Measurements from ENCODE around the gene KIF11. TPM values are rescaled to one million over a fixed set of nuclear protein-coding genes. Genes with fewer than 3 reads are reported as not detected.

Gene KIF11
- total and polyA plus RNA-seq, 2 experiments from 2014 or later = 26.1 to 56.7 TPM

- Histone ChIP-seq H3K4me2 (peak overlapping the region; percentile 86), H4K20me1 (replicated peaks; ENCODE audit: insufficient read depth) (peaks cover 12% of the 10 kb centered on the region; the same call in 1 of the 2 replicates), H3K27me3 (ENCODE audit: insufficient read depth) (peaks cover 93% of the 10 kb centered on the region), H3K9me2 (ENCODE audit: insufficient read depth) (0 out of 2 replicates have a peak, but pooled peaks cover 3% of the 10 kb centered on the region), H3K4me3 (peak overlapping the region; percentile 56), H3K79me2 (replicated peaks; ENCODE audit: insufficient read depth) (no peaks in the 10 kb centered on the region), H2AFZ (peak overlapping the region; percentile 89), H3K36me3 (ENCODE audit: insufficient read depth) (no peaks in the 10 kb centered on the region), H3K4me1 (ENCODE audit: insufficient read depth) (peaks cover 25% of the 10 kb centered on the region), H3F3A (replicated peaks; ENCODE audit: low read depth) (peaks cover 35% of the 10 kb centered on the region), H3K27ac (ENCODE audit: low read depth) (no peak overlapping the region)
- H3K27me3 Mint-ChIP-seq (ENCODE audit: insufficient read depth, low read depth, poor library complexity) = peaks cover 68% of the 10 kb centered on the region
- peaks cover 2% of the 10 kb centered on the region; the same call in 1 of the 3 replicates for H3K9me3 Mint-ChIP-seq
- peak; percentile 70 for DNase-seq (ENCODE audit: low spot score)
- no peaks in the 10 kb centered on the region; the same call in 2 of the 3 replicates for H3K36me3 Mint-ChIP-seq (ENCODE audit: low read depth)
- H3K4me3 Mint-ChIP-seq = peak overlapping the region; percentile 75
- TF ChIP-seq EZH2phosphoT487 (IDR thresholded peaks at IDR 0.05; ENCODE audit: unreplicated experiment) (peak; percentile 96), EZH2 (IDR thresholded peaks at IDR 0.05; ENCODE audit: low read depth, unreplicated experiment) (peak; percentile 94), STAT1 (IDR thresholded peaks at IDR 0.05; ENCODE audit: unreplicated experiment) (no peak), REST (IDR thresholded peaks at IDR 0.05; ENCODE audit: unreplicated experiment) (no peak), CTCF (conservative IDR thresholded peaks at IDR 0.05; ENCODE audit: low read depth in 2 of 2) (peak in 1 of 2 experiments; percentile 35; a peak in 2 of 4 replicates)
- ATAC-seq = peak; percentile 30
- no peak overlapping the region for H3K27ac Mint-ChIP-seq
- peaks cover 27% of the 10 kb centered on the region for H3K4me1 Mint-ChIP-seq
Measured at GRCh38 chr10:92688927-92689662, 96.2 kb downstream of the KIF11 start.

- Mint-ChIP-seq H3K36me3 (ENCODE audit: low read depth) (no peaks in the 10 kb centered on the region; the same call in 2 of the 3 replicates), H3K27ac (no peak within 1 kb of the TSS)
- no peak within 1 kb of the TSS for H3K27ac ChIP-seq (ENCODE audit: low read depth)
Measured at GRCh38 chr10:92689663-92690210, 96.8 kb downstream of the KIF11 start, which contains the start of gene HHEX. Gene HHEX (plus strand): TSS chr10:92689955. CDS start chr10:92689987, 32 bp downstream.

More at GRCh38 chr10:92689663-92690210, 96.8 kb downstream of the KIF11 start, which contains the start of gene HHEX:
- peak; percentile 49 for ATAC-seq
- H3K4me1 ChIP-seq (ENCODE audit: insufficient read depth) = peaks cover 31% of the 10 kb centered on the region
- H4K20me1 ChIP-seq (replicated peaks; ENCODE audit: insufficient read depth) = peaks cover 13% of the 10 kb centered on the region
- H3K4me1 Mint-ChIP-seq = peaks cover 33% of the 10 kb centered on the region
- peaks cover 40% of the 10 kb centered on the region for H3F3A ChIP-seq (replicated peaks; ENCODE audit: low read depth)
- peaks cover 75% of the 10 kb centered on the region for H3K27me3 Mint-ChIP-seq (ENCODE audit: insufficient read depth, low read depth, poor library complexity)
- peak within 1 kb of the TSS; percentile 89 for H2AFZ ChIP-seq
- 0 out of 2 replicates have a peak, but pooled peaks cover 2% of the 10 kb centered on the region for H3K9me2 ChIP-seq (ENCODE audit: insufficient read depth)
- peak within 1 kb of the TSS; percentile 86 for H3K4me2 ChIP-seq
- H3K4me3 ChIP-seq = peak within 1 kb of the TSS; percentile 56
- H3K4me3 Mint-ChIP-seq = peak within 1 kb of the TSS; percentile 75
- H3K27me3 ChIP-seq (ENCODE audit: insufficient read depth) = peaks cover 98% of the 10 kb centered on the region
- H3K79me2 ChIP-seq (replicated peaks; ENCODE audit: insufficient read depth) = no peaks in the 10 kb centered on the region
- H3K9me3 Mint-ChIP-seq = peaks cover 2% of the 10 kb centered on the region; the same call in 1 of the 3 replicates
- DNase-seq (ENCODE audit: low spot score) = no peak
- H3K36me3 ChIP-seq (ENCODE audit: insufficient read depth) = no peaks in the 10 kb centered on the region
- TF ChIP-seq CTCF (conservative IDR thresholded peaks at IDR 0.05; ENCODE audit: low read depth in 2 of 2) (no peak), CREB1 (CRISPR knock-in tag; IDR thresholded peaks at IDR 0.05; ENCODE audit: low read depth) (no peak), ZNF114 (CRISPR knock-in tag; IDR thresholded peaks at IDR 0.05) (no peak)

Measured in GM23338 (cell line).